Calu3 (cell line): Measurements from ENCODE around the gene MS4A2. TPM values are rescaled to one million over a fixed set of nuclear protein-coding genes. Genes with fewer than 3 reads are reported as not detected.

Source experiments
- BruUV-seq: library from RNA; stranded (reverse); fragments of 400-500 nt; replicated peaks from 2 replicates; lab custom pipeline; 2021; lab: Mats Ljungman, UMichigan
- CTCF ChIA-PET: fragments of 300-600 bp; sonication (Branson Sonifier 250); formaldehyde crosslinking; loops from one replicate; lab custom pipeline; 2022; ENCODE audit warnings: antibody characterized with exemption; lab: Charles Lee
- DNase-seq: peaks from one replicate; pipeline ENCODE4 v3.0.0; 2022
- H3K27ac Mint-ChIP-seq: one replicate; pipeline ENCODE4 v1.8.0; 2022; ENCODE audit warnings: mixed read lengths; ENCODE audit not compliant: unreplicated experiment
- H3K27me3 Mint-ChIP-seq: one replicate; pipeline ENCODE4 v1.8.0; 2022; ENCODE audit warnings: mixed read lengths; ENCODE audit not compliant: unreplicated experiment
- H3K36me3 Mint-ChIP-seq: one replicate; pipeline ENCODE4 v1.8.0; 2022; ENCODE audit warnings: mild to moderate bottlenecking, moderate library complexity, mixed read lengths; ENCODE audit not compliant: insufficient read depth, unreplicated experiment
- H3K4me1 Mint-ChIP-seq: one replicate; pipeline ENCODE4 v1.8.0; 2022; ENCODE audit warnings: mild to moderate bottlenecking, low read depth, mixed read lengths; ENCODE audit not compliant: unreplicated experiment
- H3K4me3 Mint-ChIP-seq: one replicate; pipeline ENCODE4 v1.8.0; 2022; ENCODE audit warnings: mild to moderate bottlenecking, low read depth, moderate library complexity, mixed read lengths; ENCODE audit not compliant: unreplicated experiment
- H3K9me3 Mint-ChIP-seq: one replicate; pipeline ENCODE4 v1.8.0; 2022; ENCODE audit warnings: low read depth, mixed read lengths; ENCODE audit not compliant: unreplicated experiment
- CTCF ChIP-seq: fragments of 200-600 bp; IDR thresholded peaks from one replicate; pipeline ENCODE4 v1.8.0; 2022; ENCODE audit warnings: antibody characterized with exemption; ENCODE audit not compliant: unreplicated experiment
- intact Hi-C: fragments of 100-400 bp; cut with micrococcal nuclease; formaldehyde crosslinking; loops from one replicate; pipeline ENCODE4 v1.10.0; 2022; ENCODE audit not compliant: unreplicated experiment
- total RNA-seq: library from RNA; stranded (reverse); gene quantifications from 2 replicates; pipeline ENCODE4 v1.2.3, GENCODE V29; 2022

MS4A2 gene
- total RNA-seq, 1 experiment from 2014 or later, result not detected

- CTCF ChIA-PET, result interaction anchor here (0.8 to 1.0 kb wide), 2 partner anchors 212 to 308 kb away, joined by 4 to 7 read pairs; no protein-coding TSS in a partner anchor
- BruUV-seq, result no TSS peak
Observed at GRCh38 chr11:60130496-60130895, 42.0 kb downstream of the MS4A2 start.

GRCh38 chr11:60131912-60132311, 43.4 kb downstream of the MS4A2 start:
- H3K4me1 Mint-ChIP-seq, result peaks cover 37% of the 10 kb centered on the region
- no peak overlapping the region for H3K4me3 Mint-ChIP-seq
- H3K36me3 Mint-ChIP-seq, result peaks cover 6% of the 10 kb centered on the region
- TF ChIP-seq CTCF, result no peak
- no TSS peak for BruUV-seq
- intact Hi-C loops, result no loop called here
- DNase-seq, result no peak
- H3K9me3 Mint-ChIP-seq, result peaks cover 9% of the 10 kb centered on the region
- H3K27me3 Mint-ChIP-seq, result no peaks in the 10 kb centered on the region
- CTCF ChIA-PET, result interaction anchor here (0.7 to 1.1 kb wide), 2 partner anchors 119 to 345 kb away, joined by 3 to 4 read pairs; no protein-coding TSS in a partner anchor
- peak overlapping the region; percentile 9 for H3K27ac Mint-ChIP-seq

More at GRCh38 chr11:60130496-60130895, 42.0 kb downstream of the MS4A2 start:
- peaks cover 9% of the 10 kb centered on the region for H3K9me3 Mint-ChIP-seq
- H3K27me3 Mint-ChIP-seq, result no peaks in the 10 kb centered on the region
- H3K27ac Mint-ChIP-seq, result peak overlapping the region; percentile 38
- peak; percentile 59 for DNase-seq
- H3K36me3 Mint-ChIP-seq, result peaks cover 10% of the 10 kb centered on the region
- H3K4me3 Mint-ChIP-seq, result no peak overlapping the region
- intact Hi-C loops, result loop anchor here (1.0 kb wide), 2 partner anchors 211 to 307 kb away; no protein-coding TSS in a partner anchor
- peaks cover 46% of the 10 kb centered on the region for H3K4me1 Mint-ChIP-seq
- peak; percentile 50 for TF ChIP-seq CTCF

GRCh38 chr11:60133917-60134316, 45.5 kb downstream of the MS4A2 start:
- no peak for TF ChIP-seq CTCF
- peaks cover 9% of the 10 kb centered on the region for H3K9me3 Mint-ChIP-seq
- no peak overlapping the region for H3K27ac Mint-ChIP-seq
- DNase-seq, result no peak
- intact Hi-C loops, result no loop called here
- H3K27me3 Mint-ChIP-seq, result no peaks in the 10 kb centered on the region
- no peak overlapping the region for H3K4me3 Mint-ChIP-seq
- no TSS peak for BruUV-seq
- no peaks in the 10 kb centered on the region for H3K36me3 Mint-ChIP-seq
- H3K4me1 Mint-ChIP-seq, result peaks cover 20% of the 10 kb centered on the region
- CTCF ChIA-PET, result no interaction called here

GRCh38 chr11:60143768-60144167, 55.3 kb downstream of the MS4A2 start:
- no peaks in the 10 kb centered on the region for H3K36me3 Mint-ChIP-seq
- CTCF ChIA-PET, result no interaction called here
- DNase-seq, result no peak
- intact Hi-C loops, result no loop called here
- no TSS peak for BruUV-seq
- TF ChIP-seq CTCF, result no peak
- H3K27me3 Mint-ChIP-seq, result no peaks in the 10 kb centered on the region
- no peaks in the 10 kb centered on the region for H3K4me1 Mint-ChIP-seq
- H3K9me3 Mint-ChIP-seq, result no peaks in the 10 kb centered on the region
- no peak overlapping the region for H3K27ac Mint-ChIP-seq
- H3K4me3 Mint-ChIP-seq, result no peak overlapping the region
